Endometrial microvascular endothelial cells (primary cell): ENCODE data around the gene PIEZO2. TPM values are rescaled to one million over a fixed set of nuclear protein-coding genes. Genes with fewer than 3 reads are reported as not detected.
"Not testable (repeated sequence)": the region's sequence is repeated elsewhere in the genome, so short reads cannot be mapped to it uniquely, and the experiment has no call there.

Experiments used
- in situ Hi-C: cut with HindIII; loops from 2 replicates; pipeline ENCODE4 v1.10.0; 2017; ENCODE audit warnings: low sequenced_read_pairs, low pct_unique_long_range_greater_than_20kb; ENCODE audit errors: inconsistent ontology term
- total RNA-seq: library from RNA; depleted of rRNA; stranded (reverse); fragments of >200 nt; gene quantifications from one replicate; pipeline ENCODE4 v1.2.3, GENCODE V29; 2015; ENCODE audit errors: inconsistent ontology term

PIEZO2 gene
- total RNA-seq, 1 donor from 2014 or later, result under 0.01 TPM

- in situ Hi-C loops, result not testable (repeated sequence)
Observed at GRCh38 chr18:10846035-10846434, 303.3 kb downstream of the PIEZO2 start.

DNA sequence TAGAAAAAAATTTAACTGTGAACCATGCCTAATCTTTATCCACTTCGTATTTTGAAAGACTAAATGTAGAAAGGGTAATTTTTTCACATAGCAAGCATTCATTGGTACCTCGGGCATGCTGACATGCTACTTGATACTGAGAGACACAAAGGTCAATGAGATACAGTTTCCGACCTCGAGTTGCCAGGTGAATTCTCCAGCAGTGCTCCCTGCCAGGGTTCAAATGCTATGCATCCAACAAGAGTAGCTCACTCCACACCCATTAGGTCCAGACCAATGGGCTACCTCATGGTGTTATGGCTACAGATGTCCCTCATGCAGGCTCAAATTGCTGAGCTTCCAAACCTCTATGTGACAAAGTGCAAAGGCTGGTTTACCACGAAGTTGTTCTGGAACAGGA, 305.8 kb downstream of the PIEZO2 start:
- in situ Hi-C loops, result no loop called here

- in situ Hi-C loops, result no loop called here
Observed at GRCh38 chr18:10842861-10843260, 306.5 kb downstream of the PIEZO2 start.

DNA sequence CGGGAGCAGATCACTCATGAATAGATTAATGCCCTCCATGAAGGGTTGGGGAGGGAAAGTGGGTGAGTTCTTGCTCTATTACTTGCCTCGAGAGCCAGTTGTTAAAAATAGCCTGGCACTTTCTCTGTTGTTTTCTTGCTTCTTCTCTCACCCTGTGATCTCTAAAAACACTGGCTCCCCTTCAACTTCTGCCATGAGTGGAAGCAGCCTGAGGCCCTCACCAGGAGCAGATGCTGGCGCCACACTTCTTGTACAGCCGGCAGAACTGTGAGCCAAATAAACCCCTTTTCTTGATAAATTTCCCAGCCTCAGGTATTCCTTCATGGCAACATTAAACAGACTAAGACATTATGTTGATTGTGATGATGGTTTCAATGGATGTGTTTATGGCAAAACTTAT, 307.0 kb downstream of the PIEZO2 start:
- in situ Hi-C loops, result no loop called here

- in situ Hi-C loops, result no loop called here
Observed at GRCh38 chr18:10841203-10841602, 308.2 kb downstream of the PIEZO2 start.

DNA sequence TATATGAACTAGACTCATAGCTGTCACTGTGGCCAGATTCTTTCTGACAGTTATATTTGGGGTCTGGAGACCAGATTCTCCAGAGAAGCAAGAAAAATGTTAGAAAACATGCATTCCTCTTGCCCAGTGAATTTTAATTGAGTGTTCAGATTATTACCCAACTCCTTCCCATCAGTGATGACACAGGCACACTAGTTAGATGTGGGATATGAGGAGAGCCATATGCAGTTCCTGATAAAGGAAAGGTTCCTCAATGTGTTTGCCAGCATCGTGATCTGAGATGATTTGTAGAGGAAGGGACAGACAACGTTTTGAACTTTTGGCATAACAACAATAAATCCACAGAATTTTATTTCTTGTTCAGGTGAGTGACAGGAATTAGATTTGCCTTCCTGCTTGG, 308.6 kb downstream of the PIEZO2 start:
- in situ Hi-C loops, result no loop called here

DNA sequence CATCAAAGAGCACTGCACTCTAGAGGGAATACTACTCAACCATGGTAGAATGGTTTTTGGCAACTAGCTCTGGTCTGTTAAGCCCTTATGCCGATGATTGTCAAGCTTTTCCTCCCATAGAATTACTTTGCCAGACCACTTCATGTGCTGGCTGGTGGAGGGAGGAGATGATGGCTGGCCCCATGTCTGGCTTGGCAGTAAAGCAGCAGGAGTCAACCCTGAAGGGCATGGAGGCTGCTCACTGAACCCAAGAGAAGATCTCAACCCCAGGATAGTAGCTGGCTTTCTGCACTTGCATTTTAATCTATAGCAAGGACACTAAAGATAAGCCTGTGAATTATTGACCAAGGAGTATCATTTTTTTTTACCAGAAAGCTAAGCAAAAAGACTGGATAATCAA, 309.9 kb downstream of the PIEZO2 start:
- in situ Hi-C loops, result no loop called here

DNA sequence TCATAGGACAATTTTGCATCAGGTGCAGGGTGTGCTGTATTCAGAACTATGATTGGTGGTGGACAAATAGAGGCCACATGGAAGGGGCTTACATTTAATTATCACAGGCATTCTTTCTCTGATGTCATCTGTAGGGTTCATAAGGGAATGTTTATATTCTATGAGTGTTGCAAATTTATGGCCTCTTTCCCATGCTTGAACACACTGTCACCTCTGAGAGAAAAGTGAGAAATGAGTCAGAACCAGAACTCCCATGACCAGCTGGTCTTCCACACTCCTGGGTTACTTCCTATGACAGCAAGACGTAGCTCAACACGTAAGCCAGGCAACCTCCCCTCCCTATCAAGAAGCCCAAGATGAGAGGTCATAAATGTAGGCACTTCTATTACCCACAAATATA, 310.8 kb downstream of the PIEZO2 start:
- in situ Hi-C loops, result no loop called here

DNA sequence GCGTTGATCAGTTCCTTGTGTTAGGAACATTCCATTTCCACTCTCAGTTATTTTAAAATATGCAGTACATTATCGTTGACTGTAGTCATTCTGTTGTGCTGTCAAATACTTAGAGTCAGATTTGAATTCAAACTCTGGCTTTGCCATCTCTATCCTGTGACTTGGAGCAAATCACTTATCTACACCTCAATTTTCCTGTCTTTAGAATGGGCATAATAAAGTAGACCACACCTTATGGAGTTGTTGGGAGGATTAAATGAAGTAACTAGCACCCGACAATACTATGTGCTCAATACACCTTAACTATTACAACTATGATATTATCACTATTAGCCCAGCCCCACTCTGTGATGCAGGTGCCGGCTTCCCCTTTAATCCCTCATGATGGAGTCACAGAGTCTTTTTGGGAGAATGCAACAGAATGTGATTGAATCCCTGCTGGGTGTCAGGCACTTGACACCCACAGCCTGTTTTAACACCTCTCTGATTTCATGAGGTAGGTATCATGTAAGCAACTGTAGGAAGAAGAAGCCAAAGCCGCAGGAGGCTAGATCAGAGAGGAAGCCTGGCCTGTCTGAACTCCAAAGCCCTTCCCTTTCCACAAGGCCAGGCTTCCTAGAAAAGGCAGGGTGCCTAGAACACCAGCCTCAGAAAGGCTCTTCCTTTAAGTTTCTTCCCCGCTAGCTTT, 315.1 kb downstream of the PIEZO2 start:
- in situ Hi-C loops, result no loop called here

- in situ Hi-C loops, result no loop called here
Observed at GRCh38 chr18:10833656-10834055, 315.7 kb downstream of the PIEZO2 start.

DNA sequence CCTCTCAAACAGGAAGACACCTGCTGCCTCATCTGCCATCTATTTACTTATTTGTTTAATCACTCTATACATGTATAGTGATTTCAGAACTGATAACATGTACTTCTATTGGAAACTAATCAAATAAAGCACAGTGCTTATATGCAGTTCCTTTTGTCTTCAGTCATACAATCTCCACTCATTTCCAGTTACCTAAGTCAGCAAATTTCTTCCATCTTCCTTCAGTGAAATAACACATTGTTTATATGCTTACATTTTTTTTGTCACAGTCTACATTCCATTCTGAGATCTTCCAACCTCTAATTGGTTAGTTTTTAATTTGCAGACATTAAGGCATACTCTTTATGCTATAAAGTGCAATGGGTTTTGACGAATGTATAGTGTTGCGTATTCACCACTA, 323.0 kb downstream of the PIEZO2 start:
- in situ Hi-C loops, result no loop called here

DNA sequence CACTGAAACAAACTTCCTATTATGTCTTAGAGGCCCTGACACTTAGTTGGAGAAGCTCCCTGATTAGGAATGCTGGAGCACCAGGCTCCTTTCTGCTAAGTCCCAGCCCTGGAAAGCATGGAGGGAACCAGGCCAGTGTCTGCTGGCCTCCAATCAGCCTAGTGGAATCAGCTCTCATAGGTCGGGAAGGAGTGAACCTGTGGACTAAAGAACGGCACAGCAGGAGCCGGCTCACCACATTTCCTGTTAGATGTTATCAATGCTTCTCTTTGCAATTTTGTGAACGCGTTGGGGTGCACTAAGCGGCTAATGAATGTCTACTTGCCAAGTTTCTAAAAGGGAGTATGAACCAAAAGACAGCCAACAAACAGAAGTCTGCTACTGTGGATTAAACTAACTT, 326.9 kb downstream of the PIEZO2 start:
- in situ Hi-C loops, result no loop called here

GRCh38 chr18:10820681-10821080, 328.7 kb downstream of the PIEZO2 start:
- in situ Hi-C loops, result no loop called here

- in situ Hi-C loops, result no loop called here
Observed at GRCh38 chr18:10814336-10814735, 335.0 kb downstream of the PIEZO2 start.

- in situ Hi-C loops, result no loop called here
Observed at GRCh38 chr18:10805587-10806118, 343.7 kb downstream of the PIEZO2 start.

DNA sequence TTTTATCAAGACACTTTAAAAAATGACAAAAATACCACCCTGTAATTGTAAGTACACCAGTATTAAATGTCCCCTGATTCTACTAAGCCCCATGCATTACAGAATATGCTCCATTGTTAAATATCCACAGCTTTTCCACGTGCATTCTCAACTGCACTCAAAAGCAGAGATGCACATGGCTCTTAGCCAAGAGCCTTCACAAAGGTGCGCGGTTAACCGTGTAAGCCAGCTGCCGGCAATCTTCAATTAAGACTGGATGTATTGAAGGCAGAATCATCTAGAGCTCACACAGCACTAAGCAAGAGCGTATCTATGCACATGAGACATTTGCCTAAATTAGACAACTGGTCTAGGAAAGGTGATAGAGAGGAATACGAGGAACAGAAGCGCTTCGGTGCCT, 345.2 kb downstream of the PIEZO2 start:
- in situ Hi-C loops, result no loop called here

- in situ Hi-C loops, result no loop called here
Observed at GRCh38 chr18:10798727-10799550, 350.4 kb downstream of the PIEZO2 start.

DNA sequence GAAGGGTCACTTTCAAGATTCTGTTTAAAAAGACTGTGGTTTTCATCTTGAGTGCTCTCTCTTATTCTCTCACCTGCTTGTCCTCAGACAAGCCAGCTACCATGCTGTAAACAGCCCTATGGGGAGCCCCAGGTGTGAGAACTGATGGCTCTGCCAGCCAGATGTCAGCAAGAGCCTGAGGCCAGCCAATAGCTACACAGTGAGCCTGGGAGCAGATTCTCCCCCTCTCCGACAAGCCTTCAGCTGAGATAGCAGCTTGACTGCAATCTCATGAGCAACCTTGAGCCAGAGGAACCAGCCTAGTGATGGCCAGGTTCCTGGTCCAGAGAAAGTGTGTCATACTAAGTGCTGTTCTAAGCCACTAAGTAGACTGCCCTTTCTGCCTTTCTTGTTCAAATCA, 351.5 kb downstream of the PIEZO2 start:
- in situ Hi-C loops, result no loop called here

GRCh38 chr18:10794771-10795170, 354.6 kb downstream of the PIEZO2 start:
- in situ Hi-C loops, result no loop called here

DNA sequence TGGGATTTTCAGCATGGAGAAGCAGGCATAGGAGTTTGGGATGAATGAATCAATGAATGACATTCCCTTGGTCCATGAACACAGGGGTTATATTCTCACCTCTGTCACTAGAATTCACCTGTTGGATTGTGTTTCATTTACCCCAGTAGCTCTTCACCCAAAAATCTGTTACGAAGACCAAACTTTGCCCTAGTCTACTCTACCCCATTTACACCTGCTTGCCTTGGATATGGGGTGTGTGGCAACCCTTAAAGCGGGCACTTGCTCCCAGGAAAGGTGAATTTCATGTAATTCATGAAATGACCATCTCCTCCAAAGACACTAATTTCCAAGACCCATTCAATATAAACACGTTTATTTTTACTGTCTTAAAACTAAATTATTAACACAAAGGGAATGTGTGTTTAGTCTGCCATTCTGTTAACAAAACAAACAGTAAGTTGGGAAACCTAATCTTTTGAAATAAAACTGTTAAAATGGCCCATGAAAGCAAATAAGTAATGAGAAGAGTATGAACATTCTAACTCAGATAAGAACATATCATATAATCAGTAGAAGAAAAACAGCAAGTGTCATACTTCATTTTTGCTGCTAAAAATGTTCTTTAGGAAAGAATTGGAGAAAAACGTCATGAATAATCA, 355.5 kb downstream of the PIEZO2 start:
- in situ Hi-C loops, result no loop called here
